ENCODE measurements around the gene MARF1.

DNA sequence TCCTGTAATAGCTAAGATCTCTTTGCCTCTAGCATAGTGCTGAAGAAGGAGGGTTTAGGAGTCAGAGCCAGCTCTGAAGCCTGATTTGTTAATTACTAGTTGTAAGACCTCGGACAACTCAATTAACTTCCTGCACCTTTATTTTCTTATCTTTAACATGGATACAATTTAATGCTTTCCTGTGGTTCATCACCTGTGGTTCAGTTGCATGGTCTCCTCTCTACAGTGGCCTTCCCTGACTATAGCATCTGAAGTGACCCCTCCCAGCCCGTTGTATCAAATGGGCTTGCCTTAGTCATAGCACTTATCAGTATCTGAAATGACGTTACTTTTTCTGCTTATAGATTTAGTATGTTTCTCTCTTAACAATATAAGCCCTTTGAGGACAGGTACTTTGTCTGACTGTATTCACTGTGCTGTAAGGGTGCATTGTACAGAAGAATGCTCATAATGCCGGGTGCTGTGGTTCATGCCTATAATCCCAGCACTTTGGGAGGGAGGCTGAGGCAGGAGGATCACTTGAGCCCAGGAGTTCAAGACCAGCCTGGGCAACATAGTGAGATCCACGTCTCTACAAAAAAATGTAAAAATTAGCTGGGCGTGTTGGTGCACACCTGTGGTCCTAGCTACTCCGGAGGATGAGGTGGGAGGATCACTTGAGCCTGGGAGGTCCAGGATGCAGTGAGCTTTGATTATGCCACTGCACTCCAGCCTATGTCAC lies 4.5 kb upstream of the MARF1 start:
- TF ChIP-seq EZH2 (IDR thresholded peaks at IDR 0.05; ENCODE audit: low read depth): no peak
- TF ChIP-seq, protein P1, sequence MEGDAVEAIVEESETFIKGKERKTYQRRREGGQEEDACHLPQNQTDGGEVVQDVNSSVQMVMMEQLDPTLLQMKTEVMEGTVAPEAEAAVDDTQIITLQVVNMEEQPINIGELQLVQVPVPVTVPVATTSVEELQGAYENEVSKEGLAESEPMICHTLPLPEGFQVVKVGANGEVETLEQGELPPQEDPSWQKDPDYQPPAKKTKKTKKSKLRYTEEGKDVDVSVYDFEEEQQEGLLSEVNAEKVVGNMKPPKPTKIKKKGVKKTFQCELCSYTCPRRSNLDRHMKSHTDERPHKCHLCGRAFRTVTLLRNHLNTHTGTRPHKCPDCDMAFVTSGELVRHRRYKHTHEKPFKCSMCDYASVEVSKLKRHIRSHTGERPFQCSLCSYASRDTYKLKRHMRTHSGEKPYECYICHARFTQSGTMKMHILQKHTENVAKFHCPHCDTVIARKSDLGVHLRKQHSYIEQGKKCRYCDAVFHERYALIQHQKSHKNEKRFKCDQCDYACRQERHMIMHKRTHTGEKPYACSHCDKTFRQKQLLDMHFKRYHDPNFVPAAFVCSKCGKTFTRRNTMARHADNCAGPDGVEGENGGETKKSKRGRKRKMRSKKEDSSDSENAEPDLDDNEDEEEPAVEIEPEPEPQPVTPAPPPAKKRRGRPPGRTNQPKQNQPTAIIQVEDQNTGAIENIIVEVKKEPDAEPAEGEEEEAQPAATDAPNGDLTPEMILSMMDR (conservative IDR thresholded peaks at IDR 0.05): no peak
